ENCODE results near the gene PCK1. TPM values are rescaled to one million over a fixed set of nuclear protein-coding genes. Genes with fewer than 3 reads are reported as not detected.

The PCK1 gene
- total RNA-seq, 4 donors from 2014 or later = 395 to 794 (median 739) TPM

- 91% methylated on average over 23 of the region's 43 CpGs; no CpG with 5 or more reads in 1 of the 2 donors for WGBS, 2 donors (ENCODE audit: low coverage in 1 of 2)
- in situ Hi-C loops (cut with MboI; ENCODE audit: low pct_ligation_motif_present in 1 of 4, low pct_unique_long_range_greater_than_20kb in 1 of 4, low sequenced_read_pairs in 3 of 4) = loop anchor here in 1 of 4 donors (25.0 kb wide), 1 partner anchor 688 kb away; no protein-coding TSS in a partner anchor
- no peak for DNase-seq
- Histone ChIP-seq H3K27ac (no peak within 1 kb of the TSS), H3K4me1 (peaks cover 0 to 19% (median 4%) of the 10 kb centered on the region in 4 donors), H3K4me3 (no peak within 1 kb of the TSS), H3K36me3 (no peaks in the 10 kb centered on the region), H3K9me3 (no peaks in the 10 kb centered on the region), H3K27me3 (no peaks in the 10 kb centered on the region)
- TF ChIP-seq POLR2AphosphoS5 (IDR thresholded peaks at IDR 0.05) (no peak), POLR2A (IDR thresholded peaks at IDR 0.05) (no peak), EP300 (IDR thresholded peaks at IDR 0.05; ENCODE audit: low read depth) (no peak), CTCF (IDR thresholded peaks at IDR 0.05) (no peak)
- intact Hi-C loops (cut with DNase I; ENCODE audit: low total_unique reads) = no loop called here
Measured at GRCh38 chr20:57524511-57525176, 36.3 kb upstream of the PCK1 start, which contains the start of gene CTCFL. TSS of gene CTCFL (minus strand) at chr20:57525140. CDS start at chr20:57524205, 935 bp downstream.

- Histone ChIP-seq H3K36me3 (no peaks in the 10 kb centered on the region), H3K4me3 (no peak overlapping the region), H3K9me3 (no peaks in the 10 kb centered on the region), H3K27ac (no peak overlapping the region), H3K4me1 (peaks cover 0 to 26% (median 13%) of the 10 kb centered on the region in 4 donors), H3K27me3 (no peaks in the 10 kb centered on the region)
- no peak for TF ChIP-seq POLR2AphosphoS5 (IDR thresholded peaks at IDR 0.05)
- TF ChIP-seq POLR2A (IDR thresholded peaks at IDR 0.05) = no peak
- no peak for TF ChIP-seq CTCF (IDR thresholded peaks at IDR 0.05)
- no peak for TF ChIP-seq EP300 (IDR thresholded peaks at IDR 0.05; ENCODE audit: low read depth)
- DNase-seq = no peak
- intact Hi-C loops (cut with DNase I; ENCODE audit: low total_unique reads) (no loop called here), in situ Hi-C loops (cut with MboI; ENCODE audit: low pct_ligation_motif_present in 1 of 4, low pct_unique_long_range_greater_than_20kb in 1 of 4, low sequenced_read_pairs in 3 of 4) (no loop called here)
- WGBS, 2 donors (ENCODE audit: low coverage in 1 of 2) = 86% methylated on average over 7 of the region's 10 CpGs; no CpG with 5 or more reads in 1 of the 2 donors
Measured at GRCh38 chr20:57525328-57526086, 35.4 kb upstream of the PCK1 start.

GRCh38 chr20:57526087-57526884 lies 34.6 kb upstream of the PCK1 start:
- TF ChIP-seq POLR2A (IDR thresholded peaks at IDR 0.05) (no peak), EP300 (IDR thresholded peaks at IDR 0.05; ENCODE audit: low read depth) (no peak), CTCF (IDR thresholded peaks at IDR 0.05) (peak in 1 of 5 experiments; percentile 5), POLR2AphosphoS5 (IDR thresholded peaks at IDR 0.05) (no peak)

More at GRCh38 chr20:57526087-57526884, 34.6 kb upstream of the PCK1 start:
- Histone ChIP-seq H3K4me3 (no peak overlapping the region), H3K9me3 (no peaks in the 10 kb centered on the region), H3K4me1 (peaks cover 4 to 34% (median 19%) of the 10 kb centered on the region in 4 donors), H3K36me3 (no peaks in the 10 kb centered on the region), H3K27me3 (no peaks in the 10 kb centered on the region), H3K27ac (no peak overlapping the region)
- peak; percentile 39 for DNase-seq
- intact Hi-C loops (cut with DNase I; ENCODE audit: low total_unique reads) = no loop called here
- in situ Hi-C loops (cut with MboI; ENCODE audit: low pct_ligation_motif_present in 1 of 4, low pct_unique_long_range_greater_than_20kb in 1 of 4, low sequenced_read_pairs in 3 of 4) = no loop called here
- WGBS, 2 donors (ENCODE audit: low coverage in 1 of 2) = 64 to 74% methylated on average over 3 to 15 of the region's 17 CpGs
